Activated effector memory CD4-positive, alpha-beta T cell treated with Interleukin-2 at 50 U/mL for 16 hours (primary cell): Measurements from ENCODE around the gene LTC4S.
A peak's percentile ranks its signal among the peaks of the same experiment; 100 is the strongest.
"Not testable (repeated sequence)": the region's sequence is repeated elsewhere in the genome, so short reads cannot be mapped to it uniquely, and the experiment has no call there.

ENCODE experiments used
- DNase-seq: peaks from one replicate; pipeline ENCODE4 v3.0.0-alpha.2; 2020

Gene LTC4S

GRCh38 chr5:179793468-179794139 lies at the start of gene LTC4S:
Gene LTC4S (plus strand): TSS chr5:179793986. CDS start chr5:179794081, 95 bp downstream.
- DNase-seq, result peak; percentile 67

- DNase-seq, result not testable (repeated sequence)
Observed at GRCh38 chr5:179744106-179744505, 49.7 kb upstream of the LTC4S start.

GRCh38 chr5:179746872-179747271 lies 46.9 kb upstream of the LTC4S start:
- no peak for DNase-seq

- DNase-seq, result no peak
Observed at GRCh38 chr5:179747811-179748210, 46.0 kb upstream of the LTC4S start.

GRCh38 chr5:179749857-179750508 lies 43.8 kb upstream of the LTC4S start:
- DNase-seq, result no peak

- DNase-seq, result no peak
Observed at GRCh38 chr5:179753971-179754370, 39.8 kb upstream of the LTC4S start.

GRCh38 chr5:179755022-179755421 lies 38.8 kb upstream of the LTC4S start:
- DNase-seq, result no peak

- DNase-seq, result no peak
Observed at GRCh38 chr5:179758955-179759354, 34.8 kb upstream of the LTC4S start.

- no peak for DNase-seq
Observed at GRCh38 chr5:179759581-179760551, 33.9 kb upstream of the LTC4S start.

GRCh38 chr5:179762079-179762780 lies 31.6 kb upstream of the LTC4S start:
- peak; percentile 4 for DNase-seq

- DNase-seq, result no peak
Observed at GRCh38 chr5:179762781-179763176, 31.0 kb upstream of the LTC4S start.

- peak; percentile 23 for DNase-seq
Observed at GRCh38 chr5:179763215-179763945, 30.4 kb upstream of the LTC4S start.

GRCh38 chr5:179764056-179764455 lies 29.7 kb upstream of the LTC4S start:
- no peak for DNase-seq

GRCh38 chr5:179765400-179765799 lies 28.4 kb upstream of the LTC4S start:
- no peak for DNase-seq

GRCh38 chr5:179766021-179766725 lies 27.6 kb upstream of the LTC4S start:
- DNase-seq, result no peak

GRCh38 chr5:179766726-179767455 lies 26.9 kb upstream of the LTC4S start:
- DNase-seq, result no peak

- DNase-seq, result no peak
Observed at GRCh38 chr5:179767496-179768100, 26.2 kb upstream of the LTC4S start.

- DNase-seq, result no peak
Observed at GRCh38 chr5:179768326-179769085, 25.3 kb upstream of the LTC4S start.

- DNase-seq, result no peak
Observed at GRCh38 chr5:179769271-179769670, 24.5 kb upstream of the LTC4S start.
